H1 (cell line): ENCODE data around the gene IGFL3. TPM values are rescaled to one million over a fixed set of nuclear protein-coding genes. Genes with fewer than 3 reads are reported as not detected.

Source experiments
- CTCF ChIA-PET: fragments of 300-600 bp; sonication (Branson Sonifier 250); formaldehyde crosslinking; loops from one replicate; lab custom pipeline; 2021; ENCODE audit not compliant: partially characterized antibody; lab: Charles Lee
- POLR2A ChIA-PET: fragments of 300-600 bp; sonication (Branson Sonifier 250); formaldehyde crosslinking; loops from one replicate; lab custom pipeline; 2021; ENCODE audit warnings: inconsistent platforms; ENCODE audit not compliant: partially characterized antibody; lab: Charles Lee
- DNase-seq, 2 experiments: peaks; one replicate each; pipeline versions ENCODE4 v3.0.0 to v3.0.0-alpha.2; 2010 to 2022; ENCODE audit warnings: low spot score in 2 of 2, low read depth in 1 of 2, mixed read lengths in 1 of 2
- FAIRE-seq: peaks from 2 replicates; lab custom pipeline; 2011; peaks lifted over from hg19 to GRCh38; lab: Jason Lieb, UNC
- H2AFZ ChIP-seq: 2 replicates; pipeline ENCODE4 v1.8.1; 2012; ENCODE audit warnings: low read length, inconsistent platforms
- H2AK5ac ChIP-seq: 2 replicates; pipeline ENCODE4 v1.6.1; 2013; ENCODE audit warnings: low read depth, low read length
- H2BK120ac ChIP-seq: replicated peaks from 2 replicates; pipeline ENCODE3; 2013; ENCODE audit warnings: low read depth, low read length, inconsistent platforms
- H2BK12ac ChIP-seq: 2 replicates; pipeline ENCODE4 v1.6.1; 2013; ENCODE audit warnings: low read depth, low read length
- H2BK15ac ChIP-seq: 2 replicates; pipeline ENCODE4 v1.6.1; 2013; ENCODE audit warnings: low read length
- H2BK20ac ChIP-seq: 2 replicates; pipeline ENCODE4 v1.6.1; 2013; ENCODE audit warnings: low read length
- H2BK5ac ChIP-seq: 2 replicates; pipeline ENCODE4 v1.6.1; 2013; ENCODE audit warnings: low read depth, low read length
- H3K14ac ChIP-seq: 2 replicates; pipeline ENCODE4 v1.6.1; 2013; ENCODE audit warnings: inconsistent platforms; ENCODE audit not compliant: insufficient read length
- H3K18ac ChIP-seq: 2 replicates; pipeline ENCODE4 v1.6.1; 2013; ENCODE audit warnings: low read length; ENCODE audit errors: extremely low read depth
- H3K23ac ChIP-seq: 2 replicates; pipeline ENCODE4 v1.6.1; 2013; ENCODE audit warnings: inconsistent platforms; ENCODE audit not compliant: insufficient read length
- H3K23me2 ChIP-seq: 2 replicates; pipeline ENCODE4 v1.6.1; 2013; ENCODE audit warnings: low read depth, low read length
- H3K27ac ChIP-seq: 2 replicates; pipeline ENCODE4 v1.6.1; 2011; ENCODE audit warnings: low read depth, low read length, inconsistent platforms
- H3K27me3 ChIP-seq, 4 experiments: replicated peaks in 1 of 4; 1 replicate in 1 of 4; 2 replicates in 3 of 4; pipeline versions ENCODE4 v1.6.1 to v1.8.1; 2011 to 2013; ENCODE audit warnings: low read length in 3 of 4, mild to moderate bottlenecking in 3 of 4, inconsistent platforms in 2 of 4, mixed read lengths in 2 of 4, moderate library complexity in 1 of 4; ENCODE audit not compliant: control insufficient read depth in 3 of 4, insufficient read depth in 3 of 4; ENCODE audit errors: extremely low read depth in 1 of 4
- H3K36me3 ChIP-seq, 4 experiments: 2 replicates each; pipeline versions ENCODE4 v1.6.1 to v1.8.1; 2011 to 2013; ENCODE audit warnings: mild to moderate bottlenecking in 4 of 4, low read length in 3 of 4, moderate library complexity in 2 of 4, control low read depth in 1 of 4, inconsistent platforms in 1 of 4; ENCODE audit not compliant: insufficient read depth in 4 of 4, control insufficient read depth in 2 of 4
- H3K4ac ChIP-seq: replicated peaks from 2 replicates; pipeline ENCODE3; 2013; ENCODE audit warnings: low read length, low read depth, mixed read lengths, inconsistent platforms; ENCODE audit not compliant: insufficient read length
- H3K4me1 ChIP-seq, 4 experiments: replicated peaks in 1 of 4; 1 replicate in 1 of 4; 2 replicates in 3 of 4; pipeline versions ENCODE4 v1.6.1 to v1.8.1; 2011 to 2013; ENCODE audit warnings: low read length in 3 of 4, inconsistent platforms in 2 of 4, mixed read lengths in 1 of 4; ENCODE audit not compliant: insufficient read depth in 4 of 4, control insufficient read depth in 3 of 4
- H3K4me2 ChIP-seq, 2 experiments: 2 replicates each; pipeline versions ENCODE4 v1.6.1 to v1.8.1; 2011 to 2013; ENCODE audit warnings: low read depth in 2 of 2, low read length in 2 of 2, control low read depth in 1 of 2, inconsistent platforms in 1 of 2, mild to moderate bottlenecking in 1 of 2; ENCODE audit not compliant: insufficient read depth in 1 of 2
- H3K4me3 ChIP-seq, 4 experiments: fragments of 200-600, 300-600 bp in 1 of 4; sonication (generic), shearing (Covaris generic), sonication (Bioruptor Twin) in 1 of 4; 2 replicates each; pipeline versions ENCODE4 v1.5.1 to v1.8.1; 2011 to 2016; ENCODE audit warnings: low read length in 4 of 4, low read depth in 3 of 4, control low read depth in 2 of 4, inconsistent platforms in 2 of 4, mild to moderate bottlenecking in 2 of 4, mixed read lengths in 1 of 4, moderate library complexity in 1 of 4; ENCODE audit not compliant: insufficient read depth in 2 of 4; ENCODE audit errors: extremely low read depth in 1 of 4
- H3K56ac ChIP-seq: replicated peaks from 2 replicates; pipeline ENCODE3; 2013; ENCODE audit warnings: low read depth, mild to moderate bottlenecking, mixed read lengths, low read length, inconsistent platforms; ENCODE audit not compliant: insufficient read length
- H3K79me1 ChIP-seq: 2 replicates; pipeline ENCODE4 v1.6.1; 2013; ENCODE audit warnings: low read depth, low read length, control low read depth
- H3K79me2 ChIP-seq, 2 experiments: 2 replicates each; pipeline versions ENCODE4 v1.6.1 to v1.8.1; 2012 to 2013; ENCODE audit warnings: low read length in 2 of 2, mild to moderate bottlenecking in 2 of 2, inconsistent platforms in 1 of 2; ENCODE audit not compliant: insufficient read depth in 2 of 2, control insufficient read depth in 1 of 2
- H3K9ac ChIP-seq, 4 experiments: replicated peaks in 1 of 4; 1 replicate in 1 of 4; 2 replicates in 3 of 4; pipeline versions ENCODE4 v1.6.1 to v1.8.1; 2011 to 2013; ENCODE audit warnings: low read depth in 3 of 4, low read length in 3 of 4, control low read depth in 2 of 4, mild to moderate bottlenecking in 2 of 4, moderate library complexity in 2 of 4, inconsistent platforms in 1 of 4; ENCODE audit errors: extremely low read depth in 1 of 4
- H3K9me3 ChIP-seq, 2 experiments: 2 replicates each; pipeline versions ENCODE4 v1.6.1 to v1.8.1; 2012 to 2013; ENCODE audit warnings: mild to moderate bottlenecking in 2 of 2, moderate library complexity in 2 of 2, control low read depth in 1 of 2, inconsistent platforms in 1 of 2, low read depth in 1 of 2, low read length in 1 of 2, mixed read lengths in 1 of 2; ENCODE audit not compliant: insufficient read depth in 2 of 2
- H4K20me1 ChIP-seq, 2 experiments: replicated peaks in 1 of 2; 2 replicates each; pipeline versions ENCODE3 to v1.8.1; 2011 to 2013; ENCODE audit warnings: inconsistent platforms in 2 of 2, low read length in 2 of 2, mild to moderate bottlenecking in 1 of 2; ENCODE audit not compliant: insufficient read depth in 2 of 2, control insufficient read depth in 1 of 2
- H4K5ac ChIP-seq: 2 replicates; pipeline ENCODE4 v1.6.1; 2013; ENCODE audit warnings: low read length, low read depth, mixed read lengths, inconsistent platforms; ENCODE audit not compliant: insufficient read length
- H4K8ac ChIP-seq: 2 replicates; pipeline ENCODE4 v1.8.0; 2013; ENCODE audit warnings: mild to moderate bottlenecking, moderate library complexity, low read length, inconsistent platforms; ENCODE audit not compliant: insufficient read depth; ENCODE audit errors: extremely low read depth
- H4K91ac ChIP-seq: replicated peaks from 2 replicates; pipeline ENCODE3; 2013; ENCODE audit warnings: low read length, mixed read lengths, inconsistent platforms; ENCODE audit not compliant: insufficient read length
- JUN ChIP-seq: IDR thresholded peaks from 2 replicates; pipeline ENCODE4 v1.6.1; 2011; ENCODE audit warnings: low read depth, mild to moderate bottlenecking, improper control_type of control experiment, low read length
- JUND ChIP-seq: IDR thresholded peaks from 2 replicates; pipeline ENCODE4 v1.6.1; 2011; ENCODE audit warnings: mild to moderate bottlenecking, improper control_type of control experiment, low read length
- POLR2A ChIP-seq, 2 experiments: IDR thresholded peaks; 1 replicate in 1 of 2; 2 replicates in 1 of 2; pipeline ENCODE4 v1.6.1; 2011; ENCODE audit warnings: low read depth in 2 of 2, low read length in 2 of 2, mild to moderate bottlenecking in 2 of 2; ENCODE audit errors: control extremely low read depth in 1 of 2
- POLR2AphosphoS5 ChIP-seq: IDR thresholded peaks from 2 replicates; pipeline ENCODE4 v1.6.1; 2011; ENCODE audit warnings: low read depth, low read length
- RAD21 ChIP-seq, 2 experiments: IDR thresholded peaks in 1 of 2; conservative IDR thresholded peaks in 1 of 2; 2 replicates each; pipeline ENCODE4 v1.6.1; 2011; ENCODE audit warnings: low read depth in 2 of 2, low read length in 2 of 2, improper control_type of control experiment in 1 of 2, inconsistent platforms in 1 of 2, mild to moderate bottlenecking in 1 of 2, moderate library complexity in 1 of 2
- SIRT6 ChIP-seq: IDR thresholded peaks from one replicate; pipeline ENCODE4 v1.7.1; 2012; ENCODE audit warnings: low read length, inconsistent platforms
- SP1 ChIP-seq: IDR thresholded peaks from 2 replicates; pipeline ENCODE4 v1.6.1; 2011; ENCODE audit warnings: low read depth, low read length
- WGBS, 2 experiments: shearing (Covaris generic) in 1 of 2; methylation state at CpG; one replicate each; pipeline versions ENCODE4 v1.1.6 to v1.1.7; 2013 to 2015; ENCODE audit warnings: low lambda C conversion rate in 2 of 2, mixed read lengths in 2 of 2, inconsistent platforms in 1 of 2, low coverage in 1 of 2, missing lambda C conversion rate in 1 of 2; ENCODE audit not compliant: insufficient replicate concordance in 2 of 2, insufficient coverage in 1 of 2, insufficient read length in 1 of 2; ENCODE audit errors: extremely low coverage in 1 of 2, missing lambda C conversion rate in 1 of 2; 5-methylcytosine and 5-hydroxymethylcytosine counted together
- polyA plus RNA-seq, 7 experiments: library from polyadenylated mRNA; depleted of rRNA in 3 of 7; stranded (reverse) in 5 of 7; unstranded in 2 of 7; fragments of >200 nt in 5 of 7; fragments of 200-250 nt in 2 of 7; gene quantifications; 1 replicate in 5 of 7; 2 replicates in 1 of 7; 4 replicates in 1 of 7; pipeline versions ENCODE4 v1.2.1 to v1.2.3, GENCODE V29; 2011 to 2013; ENCODE audit warnings: missing spikeins in 2 of 7, mixed read lengths in 2 of 7
- total RNA-seq: library from RNA; stranded (reverse); fragmentation: NEBNext Ultra II Directional; extraction: Animal tissue kit (Norgen Biotek cat#: 25700); gene quantifications from 2 replicates; pipeline ENCODE4 v1.2.1, GENCODE V29; 2021
- TF ChIP-seq, protein P1 (sequence below): IDR thresholded peaks from 2 replicates; pipeline ENCODE4 v1.6.1; 2012; ENCODE audit warnings: low read length, inconsistent platforms
- TF ChIP-seq, protein P2 (sequence below): IDR thresholded peaks from 2 replicates; pipeline ENCODE4 v1.6.1; 2012; ENCODE audit warnings: inconsistent platforms

The IGFL3 gene
- total and polyA plus RNA-seq, 2 of the 8 experiments (the other 6 are each of a cell fraction or from before 2014, with no cell fraction given) = 0.12 TPM; not detected in 1

GRCh38 chr19:46133777-46134241, 9.3 kb upstream of the IGFL3 start:
- Histone ChIP-seq H4K20me1 (no peaks in the 10 kb centered on the region), H4K5ac (no peak overlapping the region), H2BK5ac (peak overlapping the region; percentile 99), H3K27ac (peak overlapping the region; percentile 98), H2BK20ac (peak overlapping the region; percentile 95; the same call in 1 of the 2 replicates), H3K27me3 (no peaks in the 10 kb centered on the region; a peak in 1 of 7 replicates), H3K4me3 (peak overlapping the region in 1 of 4 experiments; percentile 11; a peak in 1 of 8 replicates), H2BK120ac (peak overlapping the region; percentile 99), H3K56ac (peak overlapping the region; percentile 17), H2AFZ (no peak overlapping the region), H3K79me2 (no peaks in the 10 kb centered on the region), H3K36me3 (no peaks in the 10 kb centered on the region), H2AK5ac (peak overlapping the region; percentile 98), H3K4me1 (peaks cover 5 to 18% (median 8%) of the 10 kb centered on the region in 4 experiments), H3K4ac (no peak overlapping the region), H3K9ac (peak overlapping the region in 2 of 4 experiments; percentile 49 to 55; a peak in 5 of 7 replicates), H4K8ac (no peak overlapping the region), H3K14ac (no peak overlapping the region), H3K9me3 (peaks cover 0 to 5% of the 10 kb centered on the region in 2 experiments; a peak in 1 of 4 replicates), H2BK12ac (peak overlapping the region; percentile 98; the same call in 1 of the 2 replicates), H3K18ac (peak overlapping the region; percentile 92; the same call in 1 of the 2 replicates), H2BK15ac (0 out of 2 replicates have a peak overlapping the region, but pooled peaks have one; percentile 65), H3K79me1 (no peaks in the 10 kb centered on the region), H4K91ac (peak overlapping the region; percentile 98), H3K23me2 (no peaks in the 10 kb centered on the region; the same call in none of the 2 replicates), H3K23ac (no peak overlapping the region), H3K4me2 (peak overlapping the region; percentile 0 to 88; a peak in 2 of 4 replicates)
- ChIA-PET CTCF (interaction anchor here (0.9 to 1.6 kb wide), 3 partner anchors 70 to 1415 kb away, joined by 3 to 4 read pairs (median 3); no protein-coding TSS in a partner anchor), POLR2A (interaction anchor here (0.6 to 2.8 kb wide), 26 partner anchors 8 to 230 kb away, joined by 3 to 18 read pairs (median 5); partner anchors contain the start of genes IGFL2 and IGFL3)
- FAIRE-seq (peak; percentile 91), DNase-seq (no peak)
- TF ChIP-seq POLR2A (IDR thresholded peaks at IDR 0.05; ENCODE audit: control extremely low read depth in 1 of 2, low read depth in 2 of 2, low read length in 2 of 2) (peak in 1 of 2 experiments; percentile 40; a peak in 2 of 3 replicates), POLR2AphosphoS5 (peak; percentile 49; the same call in 1 of the 2 replicates), RAD21 (IDR thresholded peaks at IDR 0.05 in 1 of 2, conservative IDR thresholded peaks at IDR 0.05 in 1 of 2; ENCODE audit: low read depth in 2 of 2, low read length in 2 of 2) (peak in 1 of 2 experiments; percentile 12; a peak in 1 of 4 replicates), SP1 (0 out of 2 replicates have a peak, but pooled peaks have one; percentile 24), JUN (no peak), SIRT6 (no peak), JUND (no peak)
- TF ChIP-seq, protein P1, sequence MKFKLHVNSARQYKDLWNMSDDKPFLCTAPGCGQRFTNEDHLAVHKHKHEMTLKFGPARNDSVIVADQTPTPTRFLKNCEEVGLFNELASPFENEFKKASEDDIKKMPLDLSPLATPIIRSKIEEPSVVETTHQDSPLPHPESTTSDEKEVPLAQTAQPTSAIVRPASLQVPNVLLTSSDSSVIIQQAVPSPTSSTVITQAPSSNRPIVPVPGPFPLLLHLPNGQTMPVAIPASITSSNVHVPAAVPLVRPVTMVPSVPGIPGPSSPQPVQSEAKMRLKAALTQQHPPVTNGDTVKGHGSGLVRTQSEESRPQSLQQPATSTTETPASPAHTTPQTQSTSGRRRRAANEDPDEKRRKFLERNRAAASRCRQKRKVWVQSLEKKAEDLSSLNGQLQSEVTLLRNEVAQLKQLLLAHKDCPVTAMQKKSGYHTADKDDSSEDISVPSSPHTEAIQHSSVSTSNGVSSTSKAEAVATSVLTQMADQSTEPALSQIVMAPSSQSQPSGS = peak; percentile 81
- TF ChIP-seq, protein P2, sequence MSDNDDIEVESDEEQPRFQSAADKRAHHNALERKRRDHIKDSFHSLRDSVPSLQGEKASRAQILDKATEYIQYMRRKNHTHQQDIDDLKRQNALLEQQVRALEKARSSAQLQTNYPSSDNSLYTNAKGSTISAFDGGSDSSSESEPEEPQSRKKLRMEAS = 0 out of 2 replicates have a peak, but pooled peaks have one; percentile 33
- 68% methylated on average over 1 of the region's 1 CpG; no CpG with 5 or more reads in 1 of the 2 experiments for WGBS, 2 experiments
